ENCODE data around the gene GABRR3.

The GABRR3 gene

GRCh38 chr3:98057631-98058030 is 22.5 kb upstream of the GABRR3 start:
- H3K9me3 ChIP-seq = no peaks in the 10 kb centered on the region
- H3K27me3 ChIP-seq = no peaks in the 10 kb centered on the region
- no peak overlapping the region for H3K27ac ChIP-seq
- no peak overlapping the region for H3K4me3 ChIP-seq
- H3K36me3 ChIP-seq = no peaks in the 10 kb centered on the region
- no peak for TF ChIP-seq CTCF (IDR thresholded peaks at IDR 0.05)
- no peak for DNase-seq
- H3K4me1 ChIP-seq = no peaks in the 10 kb centered on the region
- intact Hi-C loops (cut with DNase I; ENCODE audit: low total_unique reads) = no loop called here

GRCh38 chr3:98056035-98056434 is 20.9 kb upstream of the GABRR3 start:
- Histone ChIP-seq H3K27ac (no peak overlapping the region), H3K4me3 (no peak overlapping the region), H3K27me3 (no peaks in the 10 kb centered on the region), H3K36me3 (no peaks in the 10 kb centered on the region), H3K9me3 (no peaks in the 10 kb centered on the region), H3K4me1 (no peaks in the 10 kb centered on the region)
- intact Hi-C loops (cut with DNase I; ENCODE audit: low total_unique reads) = no loop called here
- no peak for DNase-seq
- TF ChIP-seq CTCF (IDR thresholded peaks at IDR 0.05) = no peak

- no peak overlapping the region for H3K27ac ChIP-seq
- DNase-seq = no peak
- TF ChIP-seq CTCF (IDR thresholded peaks at IDR 0.05) = no peak
- intact Hi-C loops (cut with DNase I; ENCODE audit: low total_unique reads) = no loop called here
- no peaks in the 10 kb centered on the region for H3K4me1 ChIP-seq
- H3K36me3 ChIP-seq = no peaks in the 10 kb centered on the region
- no peak overlapping the region for H3K4me3 ChIP-seq
- no peaks in the 10 kb centered on the region for H3K9me3 ChIP-seq
- no peaks in the 10 kb centered on the region for H3K27me3 ChIP-seq
Observed at GRCh38 chr3:98049271-98049670, 14.2 kb upstream of the GABRR3 start.

GRCh38 chr3:98048586-98048985 is 13.5 kb upstream of the GABRR3 start:
- Histone ChIP-seq H3K27ac (no peak overlapping the region), H3K36me3 (no peaks in the 10 kb centered on the region), H3K9me3 (no peaks in the 10 kb centered on the region), H3K27me3 (no peaks in the 10 kb centered on the region), H3K4me3 (no peak overlapping the region), H3K4me1 (no peaks in the 10 kb centered on the region)
- intact Hi-C loops (cut with DNase I; ENCODE audit: low total_unique reads) = no loop called here
- no peak for TF ChIP-seq CTCF (IDR thresholded peaks at IDR 0.05)
- DNase-seq = no peak

GRCh38 chr3:98041350-98041749 is 6.2 kb upstream of the GABRR3 start:
- Histone ChIP-seq H3K4me3 (no peak overlapping the region), H3K4me1 (no peaks in the 10 kb centered on the region), H3K36me3 (no peaks in the 10 kb centered on the region), H3K27ac (no peak overlapping the region), H3K9me3 (peaks cover 0 to 8% (median 0%) of the 10 kb centered on the region in 3 donors), H3K27me3 (peaks cover 0 to 8% of the 10 kb centered on the region in 2 donors)
- no peak for TF ChIP-seq CTCF (IDR thresholded peaks at IDR 0.05)
- no peak for DNase-seq
- intact Hi-C loops (cut with DNase I; ENCODE audit: low total_unique reads) = no loop called here

All from tibial artery (tissue), 4 donors.